HFFc6 (cell line): ENCODE measurements around the gene PLXDC1. TPM values are rescaled to one million over a fixed set of nuclear protein-coding genes. Genes with fewer than 3 reads are reported as not detected.

Source experiments
- DNase-seq: peaks from one replicate; pipeline ENCODE4 v3.0.0-alpha.2; 2018
- H3K27ac Mint-ChIP-seq: 2 replicates; pipeline ENCODE4 v1.8.0; 2020; ENCODE audit warnings: mild to moderate bottlenecking, mixed read lengths
- H3K27me3 Mint-ChIP-seq: 2 replicates; pipeline ENCODE4 v1.8.0; 2021; ENCODE audit warnings: mild to moderate bottlenecking, moderate library complexity, mixed read lengths; ENCODE audit not compliant: insufficient read depth
- H3K36me3 Mint-ChIP-seq: 2 replicates; pipeline ENCODE4 v1.8.0; 2021; ENCODE audit warnings: low read depth, mixed read lengths
- H3K4me1 Mint-ChIP-seq: 2 replicates; pipeline ENCODE4 v1.8.0; 2020; ENCODE audit warnings: low read depth, mixed read lengths
- H3K4me3 Mint-ChIP-seq: 2 replicates; pipeline ENCODE4 v1.8.0; 2020; ENCODE audit warnings: mild to moderate bottlenecking, moderate library complexity, mixed read lengths
- H3K9me3 Mint-ChIP-seq: 2 replicates; pipeline ENCODE4 v1.8.0; 2020; ENCODE audit warnings: mild to moderate bottlenecking, mixed read lengths
- total RNA-seq, 6 experiments: library from RNA; stranded (reverse); fragmentation: NEBNext Ultra II Directional; extraction: Animal tissue kit (Norgen Biotek cat#: 25700); gene quantifications; 2 replicates in 1 of 6; 3 replicates in 5 of 6; pipeline ENCODE4 v1.2.3, GENCODE V29; 2021
- TF ChIP-seq, protein P1 (sequence below): fragments of 200-600 bp; sonication (generic); IDR thresholded peaks from 2 replicates; pipeline ENCODE4 v1.5.0; 2021; ENCODE audit warnings: antibody characterized with exemption, mild to moderate bottlenecking

PLXDC1 gene
- total RNA-seq, 6 experiments from 2014 or later, result 0.20 to 2.2 (median 0.69) TPM

DNA sequence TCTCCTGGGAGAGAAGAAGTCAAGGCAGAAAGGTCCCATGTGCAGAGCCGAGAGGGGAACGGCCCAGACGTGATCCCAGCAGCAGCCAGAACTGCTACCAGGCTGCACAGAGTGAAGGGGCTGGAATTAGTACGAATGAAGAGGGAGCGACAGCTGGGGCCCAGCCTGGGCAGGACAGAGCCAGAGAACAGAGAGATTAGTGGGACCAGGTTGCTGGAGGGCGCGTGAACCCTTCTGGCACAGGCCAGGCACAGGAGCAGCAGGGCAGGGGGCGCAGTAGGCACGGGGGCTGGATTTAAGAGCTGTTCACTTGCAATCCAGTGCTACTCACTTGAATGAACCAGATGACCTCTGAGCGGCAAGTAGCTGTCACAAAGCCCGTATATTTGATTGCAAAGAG lies 66.9 kb downstream of the PLXDC1 start:
- H3K4me1 Mint-ChIP-seq, result peaks cover 10% of the 10 kb centered on the region
- DNase-seq, result no peak
- TF ChIP-seq, protein P1, sequence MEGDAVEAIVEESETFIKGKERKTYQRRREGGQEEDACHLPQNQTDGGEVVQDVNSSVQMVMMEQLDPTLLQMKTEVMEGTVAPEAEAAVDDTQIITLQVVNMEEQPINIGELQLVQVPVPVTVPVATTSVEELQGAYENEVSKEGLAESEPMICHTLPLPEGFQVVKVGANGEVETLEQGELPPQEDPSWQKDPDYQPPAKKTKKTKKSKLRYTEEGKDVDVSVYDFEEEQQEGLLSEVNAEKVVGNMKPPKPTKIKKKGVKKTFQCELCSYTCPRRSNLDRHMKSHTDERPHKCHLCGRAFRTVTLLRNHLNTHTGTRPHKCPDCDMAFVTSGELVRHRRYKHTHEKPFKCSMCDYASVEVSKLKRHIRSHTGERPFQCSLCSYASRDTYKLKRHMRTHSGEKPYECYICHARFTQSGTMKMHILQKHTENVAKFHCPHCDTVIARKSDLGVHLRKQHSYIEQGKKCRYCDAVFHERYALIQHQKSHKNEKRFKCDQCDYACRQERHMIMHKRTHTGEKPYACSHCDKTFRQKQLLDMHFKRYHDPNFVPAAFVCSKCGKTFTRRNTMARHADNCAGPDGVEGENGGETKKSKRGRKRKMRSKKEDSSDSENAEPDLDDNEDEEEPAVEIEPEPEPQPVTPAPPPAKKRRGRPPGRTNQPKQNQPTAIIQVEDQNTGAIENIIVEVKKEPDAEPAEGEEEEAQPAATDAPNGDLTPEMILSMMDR, result no peak
- H3K9me3 Mint-ChIP-seq, result no peaks in the 10 kb centered on the region
- H3K27ac Mint-ChIP-seq, result no peak overlapping the region
- peaks cover 13% of the 10 kb centered on the region for H3K27me3 Mint-ChIP-seq
- H3K36me3 Mint-ChIP-seq, result no peaks in the 10 kb centered on the region
- no peak overlapping the region for H3K4me3 Mint-ChIP-seq

DNA sequence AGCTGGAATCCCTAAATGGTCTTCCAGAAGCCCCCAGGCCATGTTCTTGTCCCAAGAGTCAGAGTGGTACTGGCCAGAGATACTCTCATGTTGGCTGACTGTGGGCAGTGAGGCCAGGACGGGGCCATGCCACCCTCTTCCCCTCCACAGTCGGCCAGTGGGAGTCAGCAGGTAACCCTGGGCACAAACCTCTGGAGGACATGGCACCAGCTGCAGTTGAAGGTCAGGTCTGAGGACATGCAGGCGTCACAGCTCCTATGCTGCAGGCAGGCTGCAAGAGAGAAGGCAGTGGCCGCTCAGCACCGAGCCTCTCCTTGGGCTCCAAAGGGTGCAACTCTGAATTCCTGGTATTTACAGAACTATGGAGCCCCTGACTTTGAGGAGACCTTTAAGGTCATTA lies 68.2 kb downstream of the PLXDC1 start:
- Mint-ChIP-seq H3K27ac (no peak overlapping the region), H3K27me3 (peaks cover 12% of the 10 kb centered on the region), H3K9me3 (no peaks in the 10 kb centered on the region), H3K36me3 (no peaks in the 10 kb centered on the region), H3K4me3 (no peak overlapping the region), H3K4me1 (peaks cover 10% of the 10 kb centered on the region)
- TF ChIP-seq, protein P1, result no peak
- no peak for DNase-seq

DNA sequence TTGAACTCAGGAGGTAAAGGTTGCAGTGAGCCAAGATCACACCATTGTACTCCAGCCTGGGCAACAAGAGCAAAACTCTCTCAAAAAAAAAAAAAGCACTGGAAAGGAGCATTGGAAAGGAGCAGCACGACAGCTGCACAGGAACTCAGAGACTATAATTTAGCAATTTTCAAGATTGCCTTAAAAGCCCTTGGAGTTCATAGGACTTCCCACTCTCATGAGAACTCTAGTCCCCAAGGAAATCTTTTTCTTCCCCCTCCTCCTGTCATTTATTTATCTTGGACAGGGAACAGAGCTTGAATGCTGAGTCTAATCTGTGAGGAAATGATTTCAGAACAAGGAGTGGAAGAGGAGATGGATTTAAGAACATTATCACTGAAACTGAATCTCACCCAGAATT lies 69.0 kb downstream of the PLXDC1 start:
- TF ChIP-seq, protein P1, result no peak
- Mint-ChIP-seq H3K4me1 (peaks cover 10% of the 10 kb centered on the region), H3K27ac (no peak overlapping the region), H3K4me3 (no peak overlapping the region), H3K27me3 (peaks cover 12% of the 10 kb centered on the region), H3K9me3 (no peaks in the 10 kb centered on the region), H3K36me3 (no peaks in the 10 kb centered on the region)
- no peak for DNase-seq

DNA sequence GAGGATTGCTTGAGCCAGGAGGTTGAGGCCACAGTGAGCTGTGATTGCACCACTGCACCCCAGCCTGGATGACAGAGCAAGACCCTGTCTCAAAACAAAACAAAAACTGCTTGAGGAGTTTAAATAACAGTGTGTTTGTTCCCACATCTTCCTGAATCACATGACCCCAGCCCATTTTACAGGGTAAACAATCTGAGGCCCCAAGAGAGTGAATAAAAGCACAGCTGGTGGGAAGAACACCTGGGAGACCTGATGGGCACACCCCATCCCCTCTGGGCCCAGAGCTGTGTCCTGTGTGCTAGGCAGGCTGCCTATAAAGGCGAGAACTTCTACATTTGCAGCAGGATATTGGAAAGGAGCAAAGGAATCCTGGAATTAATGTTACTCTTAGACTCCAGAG lies 69.6 kb downstream of the PLXDC1 start:
- peaks cover 10% of the 10 kb centered on the region for H3K4me1 Mint-ChIP-seq
- no peak overlapping the region for H3K4me3 Mint-ChIP-seq
- H3K36me3 Mint-ChIP-seq, result no peaks in the 10 kb centered on the region
- no peak overlapping the region for H3K27ac Mint-ChIP-seq
- peaks cover 12% of the 10 kb centered on the region for H3K27me3 Mint-ChIP-seq
- no peaks in the 10 kb centered on the region for H3K9me3 Mint-ChIP-seq
- DNase-seq, result no peak
- TF ChIP-seq, protein P1, result no peak

DNA sequence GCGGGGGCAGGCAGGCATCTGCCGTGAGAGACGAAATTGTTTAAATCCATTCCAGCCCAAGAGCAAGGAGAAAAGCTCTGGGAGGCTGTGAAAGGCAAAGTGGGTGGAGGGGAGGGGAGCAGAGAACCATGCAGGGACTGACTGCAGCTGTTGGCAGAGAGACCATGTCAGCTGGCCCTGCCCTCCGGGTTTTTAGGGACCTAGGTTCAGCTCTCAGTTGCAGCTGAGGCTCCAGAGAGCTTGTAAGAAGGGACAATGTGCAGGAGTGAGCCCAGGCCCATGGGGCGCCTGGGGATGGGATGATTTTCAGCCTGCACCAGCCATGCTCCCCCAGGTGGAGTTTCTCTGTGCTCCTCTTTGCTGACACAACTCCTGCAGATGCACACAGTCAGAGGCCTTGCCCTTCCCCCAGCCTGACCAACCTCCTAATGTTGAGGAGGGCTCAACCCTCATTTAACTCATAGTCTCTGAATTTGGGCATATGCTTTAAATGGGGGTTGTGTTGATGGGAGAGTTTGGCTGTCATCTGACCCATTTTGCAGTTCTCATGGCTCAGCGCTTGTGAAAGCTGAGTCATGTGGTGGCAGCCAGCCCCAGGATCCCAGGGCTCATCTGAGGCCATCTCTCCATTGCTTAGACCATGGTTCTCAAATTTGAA lies 70.9 kb downstream of the PLXDC1 start:
- H3K27me3 Mint-ChIP-seq, result peaks cover 9% of the 10 kb centered on the region
- no peak overlapping the region for H3K4me3 Mint-ChIP-seq
- peak; percentile 37 for DNase-seq
- no peak overlapping the region for H3K27ac Mint-ChIP-seq
- H3K4me1 Mint-ChIP-seq, result peaks cover 10% of the 10 kb centered on the region
- H3K9me3 Mint-ChIP-seq, result no peaks in the 10 kb centered on the region
- H3K36me3 Mint-ChIP-seq, result no peaks in the 10 kb centered on the region
- TF ChIP-seq, protein P1, result no peak
